C4-2B (cell line): ENCODE data around the gene NCKAP5.

Experiments used
- CTCF ChIP-seq: fragments of 450-650 bp; conservative IDR thresholded peaks from 2 replicates; pipeline ENCODE4 v1.5.1; 2017; ENCODE audit warnings: mild to moderate bottlenecking
- ZFX ChIP-seq: fragments of 450-650 bp; IDR thresholded peaks from 2 replicates; pipeline ENCODE4 v1.6.1; 2017

GRCh38 chr2:132645176-132645575, 923.1 kb downstream of the NCKAP5 start:
- TF ChIP-seq CTCF (no peak), ZFX (no peak)
